LNCaP clone FGC (cell line): ENCODE results near the gene TIPIN.
"Not testable (repeated sequence)": the region's sequence is repeated elsewhere in the genome, so short reads cannot be mapped to it uniquely, and the experiment has no call there.

Experiments
- DNase-seq: peaks from one replicate; pipeline ENCODE4 v3.0.0-alpha.2; 2011; ENCODE audit warnings: low read depth
- H3K4me3 ChIP-seq: 2 replicates; pipeline ENCODE4 v1.5.1; 2011; ENCODE audit warnings: mild to moderate bottlenecking, low read depth, low read length, control low read depth
- TF ChIP-seq, protein P1 (sequence below): IDR thresholded peaks from 2 replicates; pipeline ENCODE4 v1.5.1; 2012; ENCODE audit warnings: mild to moderate bottlenecking; ENCODE audit not compliant: control insufficient read depth, insufficient read depth; ENCODE audit errors: extremely low read depth

TIPIN gene

DNA sequence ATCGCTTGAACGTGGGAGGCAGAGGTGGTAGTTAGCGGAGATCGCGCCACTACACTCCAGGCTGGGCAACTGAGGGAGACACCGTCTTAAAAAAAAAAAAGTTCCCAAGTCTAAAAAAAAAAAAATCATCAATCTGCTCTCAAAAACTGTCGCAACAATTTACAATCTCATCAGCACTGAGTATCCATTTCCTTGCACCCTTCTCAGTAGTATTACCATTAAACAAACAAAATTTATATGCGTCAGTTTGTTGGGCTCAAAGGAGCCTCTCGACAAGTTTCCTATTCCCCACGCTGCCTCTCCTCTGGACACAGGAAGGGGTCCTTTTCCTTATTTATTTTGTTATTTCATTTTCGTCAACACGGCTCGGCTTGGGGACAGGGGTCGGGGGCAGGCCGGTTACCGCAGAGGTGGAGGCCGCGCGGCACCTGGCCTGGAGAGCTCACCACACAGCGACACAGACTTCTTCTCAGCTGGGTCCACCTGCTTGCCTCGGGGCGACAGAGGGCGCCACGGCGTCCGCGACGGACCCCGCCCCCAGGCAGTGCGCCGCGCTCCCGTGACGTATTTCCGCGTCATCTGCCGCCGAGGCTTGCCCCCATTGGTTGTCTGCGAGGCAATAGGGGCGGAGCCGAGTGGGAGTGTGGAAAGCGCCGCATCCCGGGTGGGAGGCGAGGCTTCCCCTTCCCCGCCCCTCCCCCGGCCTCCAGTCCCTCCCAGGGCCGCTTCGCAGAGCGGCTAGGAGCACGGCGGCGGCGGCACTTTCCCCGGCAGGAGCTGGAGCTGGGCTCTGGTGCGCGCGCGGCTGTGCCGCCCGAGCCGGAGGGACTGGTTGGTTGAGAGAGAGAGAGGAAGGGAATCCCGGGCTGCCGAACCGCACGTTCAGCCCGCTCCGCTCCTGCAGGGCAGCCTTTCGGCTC is 30.0 kb upstream of the TIPIN start, which contains the start of gene MAP2K1:
Gene MAP2K1, plus strand, starts transcription at position 709 of the 920 bp plus-strand sequence. CDS start 436 bp downstream, outside the sequence.
- peak within 1 kb of the TSS; percentile 90 for H3K4me3 ChIP-seq
- DNase-seq = peak; percentile 90
- TF ChIP-seq, protein P1, sequence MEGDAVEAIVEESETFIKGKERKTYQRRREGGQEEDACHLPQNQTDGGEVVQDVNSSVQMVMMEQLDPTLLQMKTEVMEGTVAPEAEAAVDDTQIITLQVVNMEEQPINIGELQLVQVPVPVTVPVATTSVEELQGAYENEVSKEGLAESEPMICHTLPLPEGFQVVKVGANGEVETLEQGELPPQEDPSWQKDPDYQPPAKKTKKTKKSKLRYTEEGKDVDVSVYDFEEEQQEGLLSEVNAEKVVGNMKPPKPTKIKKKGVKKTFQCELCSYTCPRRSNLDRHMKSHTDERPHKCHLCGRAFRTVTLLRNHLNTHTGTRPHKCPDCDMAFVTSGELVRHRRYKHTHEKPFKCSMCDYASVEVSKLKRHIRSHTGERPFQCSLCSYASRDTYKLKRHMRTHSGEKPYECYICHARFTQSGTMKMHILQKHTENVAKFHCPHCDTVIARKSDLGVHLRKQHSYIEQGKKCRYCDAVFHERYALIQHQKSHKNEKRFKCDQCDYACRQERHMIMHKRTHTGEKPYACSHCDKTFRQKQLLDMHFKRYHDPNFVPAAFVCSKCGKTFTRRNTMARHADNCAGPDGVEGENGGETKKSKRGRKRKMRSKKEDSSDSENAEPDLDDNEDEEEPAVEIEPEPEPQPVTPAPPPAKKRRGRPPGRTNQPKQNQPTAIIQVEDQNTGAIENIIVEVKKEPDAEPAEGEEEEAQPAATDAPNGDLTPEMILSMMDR = peak; percentile 96

DNA sequence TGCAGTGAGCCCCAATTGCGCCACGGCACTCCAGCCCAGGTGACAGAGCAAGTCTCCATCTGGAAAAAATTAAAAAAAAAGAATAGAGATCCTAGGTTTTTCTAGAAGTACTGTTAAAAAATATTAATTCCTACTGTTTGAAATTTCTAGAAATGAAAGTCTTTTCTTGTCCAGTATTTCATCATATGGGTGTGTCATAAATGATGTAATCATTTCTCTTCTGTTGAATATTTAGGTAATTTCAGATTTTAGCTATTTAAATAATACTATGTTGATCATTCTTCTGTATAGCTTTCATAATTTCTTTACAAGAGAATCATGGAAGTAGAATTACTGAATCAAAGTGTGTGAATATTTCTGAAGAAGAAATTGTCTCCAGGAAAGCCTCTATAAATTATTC is 24.9 kb upstream of the TIPIN start:
- H3K4me3 ChIP-seq, DNase-seq: not testable (repeated sequence)

DNA sequence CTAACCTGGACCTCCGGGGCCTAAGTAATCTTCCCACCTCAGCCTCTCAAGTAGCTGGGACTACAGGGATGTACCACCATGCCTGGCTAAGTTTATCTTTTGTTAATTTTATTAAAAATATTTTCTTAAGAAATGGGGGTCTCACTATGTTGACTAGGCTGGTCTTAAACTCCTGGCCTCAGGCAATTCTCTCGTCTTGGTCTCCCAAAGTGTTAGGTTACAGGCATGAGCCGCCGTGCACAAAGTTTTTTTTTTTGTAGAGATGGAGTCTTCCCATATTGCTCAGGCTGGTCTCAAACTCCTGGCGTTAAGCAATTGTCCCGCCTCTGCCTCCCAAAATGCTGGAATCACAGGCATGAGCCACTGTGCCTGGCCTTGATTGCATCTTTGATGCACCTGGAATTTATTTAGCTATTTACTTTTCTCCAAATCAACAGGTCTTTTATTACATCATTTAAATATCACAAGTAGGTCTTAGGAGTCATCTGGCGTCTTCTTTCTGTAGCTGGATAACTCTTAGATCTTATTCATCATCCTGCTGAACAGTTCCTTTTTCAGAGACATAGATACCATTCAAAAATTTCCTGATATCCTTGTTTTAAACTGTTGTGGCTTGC is 22.4 kb upstream of the TIPIN start:
- TF ChIP-seq, protein P1 = no peak
- no peak for DNase-seq
- H3K4me3 ChIP-seq = no peak overlapping the region

DNA sequence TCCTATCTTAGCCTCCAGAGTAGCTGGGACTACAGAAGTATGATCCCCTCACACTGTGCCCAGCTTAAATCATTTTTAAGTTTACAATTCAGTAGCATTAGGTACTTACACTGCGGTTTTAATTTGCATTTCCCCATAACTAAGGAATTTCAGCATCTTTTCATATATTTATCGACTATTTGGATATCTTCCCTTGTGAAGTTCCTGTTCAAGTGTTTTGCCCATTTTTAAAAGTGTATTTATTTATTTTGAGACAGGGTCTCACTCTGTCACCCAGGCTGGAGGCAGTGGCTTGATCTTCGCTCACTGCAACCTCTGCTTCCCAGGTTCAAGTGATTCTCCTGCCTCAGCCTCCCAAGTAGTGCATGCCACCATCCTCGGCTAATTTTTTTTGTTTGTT is 17.7 kb upstream of the TIPIN start:
- TF ChIP-seq, protein P1 = no peak

DNA sequence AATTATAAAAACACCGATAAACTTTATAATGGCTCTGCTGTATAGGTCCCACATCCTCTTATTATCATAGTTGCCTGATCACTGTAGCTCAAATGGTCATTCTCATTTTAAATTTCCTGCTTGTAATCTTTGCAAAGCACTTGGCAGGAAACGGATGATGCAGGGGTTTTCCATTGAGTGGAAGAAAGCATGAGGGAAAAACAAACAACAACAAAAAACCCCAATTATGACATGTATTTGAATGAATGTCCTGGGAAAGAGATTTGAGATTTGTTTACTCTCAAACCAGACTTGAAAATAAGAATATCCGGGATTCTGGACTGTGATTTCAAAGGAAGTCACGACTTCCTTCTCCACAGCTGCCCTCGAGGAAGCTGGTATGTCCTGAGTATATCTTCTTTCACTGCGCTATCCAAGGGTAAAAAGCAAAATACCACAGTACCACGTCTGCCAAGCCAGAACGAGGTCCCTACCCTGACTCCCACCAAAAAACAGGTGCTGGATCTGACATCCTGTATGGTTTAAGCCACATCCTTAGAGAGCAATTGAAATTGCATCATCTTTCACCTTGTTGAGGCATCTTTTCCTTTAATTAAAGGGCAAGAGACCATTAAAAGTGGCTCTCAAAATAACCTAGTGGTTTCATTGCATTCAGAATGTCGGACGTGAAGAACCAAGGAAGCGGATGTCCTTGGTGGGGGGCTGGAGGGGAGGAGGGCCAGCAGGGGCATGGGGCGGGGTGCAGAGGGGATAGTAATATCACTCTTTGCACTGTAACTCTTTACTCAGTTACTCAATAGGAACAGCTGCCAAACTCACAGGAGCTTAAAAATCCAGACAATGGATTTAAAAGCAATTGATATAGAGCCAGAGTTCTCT is 13.5 kb upstream of the TIPIN start:
- TF ChIP-seq, protein P1 = no peak
- H3K4me3 ChIP-seq = no peak overlapping the region
- DNase-seq = no peak

More for the DNA sequence above, 17.7 kb upstream of the TIPIN start:
- no peak for DNase-seq
- no peak overlapping the region for H3K4me3 ChIP-seq

DNA sequence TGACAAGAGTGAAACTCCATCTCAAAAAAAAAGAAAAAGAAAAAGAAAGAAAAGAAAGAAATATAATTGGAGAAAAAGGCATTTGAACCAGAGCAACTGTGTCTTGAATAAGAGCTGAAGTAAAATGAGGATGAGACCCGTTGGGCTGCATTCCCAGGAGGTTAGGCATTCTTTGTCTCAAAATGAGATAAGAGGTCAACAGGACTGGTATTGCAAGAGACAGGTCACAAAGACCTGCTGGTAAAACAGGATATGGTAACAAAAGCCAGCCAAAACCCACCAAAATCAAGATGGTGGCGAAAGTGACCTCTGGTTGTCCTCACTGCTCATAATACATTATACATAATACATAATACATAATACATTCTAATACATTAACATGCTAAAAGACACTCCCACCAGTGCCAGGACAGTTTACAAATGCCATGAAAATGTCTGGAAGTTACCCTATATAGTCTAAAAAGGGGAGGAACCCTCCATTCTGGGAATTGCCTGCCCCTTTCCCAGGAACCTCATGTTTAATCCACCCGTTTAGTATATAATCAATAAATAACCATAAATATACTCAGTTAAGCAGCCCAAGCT is 8.6 kb upstream of the TIPIN start:
- TF ChIP-seq, protein P1 = no peak
- DNase-seq = no peak
- H3K4me3 ChIP-seq = no peak overlapping the region
